Measurements from ENCODE around the gene SNX17.

SNX17 gene

GRCh38 chr2:27369471-27370025, 868 bp upstream of the SNX17 start:
- DNase-seq (ENCODE audit: low spot score): peak; percentile 56

GRCh38 chr2:27370816-27371620, 602 bp downstream of the SNX17 start:
- no peak for DNase-seq (ENCODE audit: low spot score)

- DNase-seq (ENCODE audit: low spot score): no peak
Observed at GRCh38 chr2:27372937-27373336, 2.5 kb downstream of the SNX17 start.

DNA sequence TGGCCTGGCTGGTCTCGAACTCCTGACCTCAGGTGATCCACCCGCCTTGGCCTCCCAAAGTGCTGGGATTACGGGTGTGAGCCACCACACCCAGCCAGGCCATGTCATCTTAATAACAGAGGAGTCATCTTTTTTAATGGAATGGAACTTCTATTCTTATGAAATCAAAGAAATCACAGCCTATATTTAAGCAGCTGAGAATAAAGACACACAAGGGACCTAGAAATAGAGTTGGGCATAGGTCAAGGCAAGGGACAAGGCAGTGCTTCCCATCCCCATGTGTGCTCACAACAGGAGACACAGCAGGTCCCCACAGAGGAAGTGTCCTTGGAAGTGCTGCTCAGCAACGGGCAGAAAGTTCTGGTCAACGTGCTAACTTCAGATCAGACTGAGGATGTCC, 3.2 kb downstream of the SNX17 start:
- DNase-seq (ENCODE audit: low spot score): no peak

GRCh38 chr2:27375513-27376099, 5.2 kb downstream of the SNX17 start:
- DNase-seq (ENCODE audit: low spot score): no peak

- DNase-seq (ENCODE audit: low spot score): no peak
Observed at GRCh38 chr2:27376151-27376865, 5.9 kb downstream of the SNX17 start.

- no peak for DNase-seq (ENCODE audit: low spot score)
Observed at GRCh38 chr2:27376866-27377617, 6.6 kb downstream of the SNX17 start.

DNA sequence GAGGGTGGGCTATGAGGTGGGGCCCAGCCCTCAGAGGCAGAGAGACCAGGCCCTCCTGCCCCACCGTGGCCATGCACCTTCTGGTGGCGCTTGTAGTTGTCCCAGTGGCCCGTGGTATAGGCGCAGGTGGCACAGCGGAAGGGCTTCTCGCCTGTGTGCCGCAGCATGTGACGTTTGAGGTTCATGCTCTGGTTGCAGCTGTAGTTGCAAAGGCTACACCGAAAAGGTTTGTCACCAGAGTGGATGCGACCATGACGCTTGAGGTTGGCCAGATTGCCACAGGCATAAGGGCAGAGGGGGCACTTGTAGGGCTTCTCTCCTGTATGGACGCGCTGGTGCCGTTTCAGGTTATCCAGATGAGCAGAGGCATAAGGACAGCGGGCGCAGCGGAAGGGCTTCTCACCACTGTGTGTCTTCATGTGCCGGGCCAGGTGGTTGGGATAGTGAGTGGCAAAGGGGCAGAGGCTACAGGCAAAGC, 7.2 kb downstream of the SNX17 start:
- DNase-seq (ENCODE audit: low spot score): no peak

DNA sequence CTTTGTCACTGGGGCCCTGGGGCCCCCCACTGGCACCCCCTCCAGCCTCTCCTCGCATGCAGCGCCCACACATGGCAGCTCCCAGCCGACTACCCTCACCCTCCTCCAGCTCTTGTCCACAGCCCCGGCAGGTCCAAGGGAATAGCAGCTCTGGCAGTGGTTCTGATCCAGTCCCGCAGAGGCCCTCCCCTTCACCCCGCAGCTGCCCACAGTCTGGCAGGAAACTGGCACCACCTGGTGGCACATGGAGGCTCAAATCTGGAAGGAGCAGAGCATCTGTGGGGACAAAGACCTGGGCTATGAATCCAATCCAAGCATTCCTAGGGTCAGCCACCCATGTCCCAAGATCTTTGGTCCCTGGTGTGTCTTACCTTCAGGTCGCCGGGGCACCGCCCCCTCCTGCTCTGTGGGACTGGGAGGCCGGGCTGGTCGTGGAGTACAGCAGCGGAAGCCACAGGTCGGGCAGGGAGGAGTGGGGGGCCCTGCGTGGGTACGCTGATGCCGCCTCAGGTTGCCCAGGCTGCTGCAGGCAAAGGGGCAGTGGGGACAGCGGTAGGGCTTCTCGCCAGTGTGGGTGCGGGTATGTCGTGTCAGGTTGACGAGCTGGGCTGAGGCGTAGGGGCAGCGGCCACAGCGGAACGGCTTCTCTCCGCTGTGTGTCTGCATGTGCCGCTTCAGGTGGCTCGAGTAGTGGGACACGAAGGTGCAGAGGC, 7.8 kb downstream of the SNX17 start:
- no peak for DNase-seq (ENCODE audit: low spot score)

DNA sequence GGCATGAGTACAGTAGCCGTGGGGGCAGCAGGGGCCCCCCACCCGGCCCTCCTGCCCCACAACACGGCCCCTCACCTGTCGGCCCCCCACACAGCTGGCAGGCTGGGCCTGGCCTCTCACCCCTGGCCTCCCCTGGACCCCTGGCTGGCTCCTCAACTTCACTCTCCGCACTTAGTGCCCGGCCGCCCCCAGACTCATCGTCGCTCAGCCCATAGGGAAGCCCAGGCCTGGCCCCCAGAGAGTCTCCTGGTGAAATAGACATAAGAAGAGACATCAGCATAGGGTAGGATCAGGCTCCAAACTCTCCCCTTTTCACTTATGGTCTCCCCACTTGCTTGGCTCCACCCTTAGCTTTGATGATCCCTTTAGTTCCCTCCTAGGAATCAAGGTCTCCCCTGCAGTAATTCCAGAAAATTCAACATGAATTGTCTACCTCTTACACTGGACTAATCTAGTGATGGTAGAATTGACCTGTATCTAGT, 8.4 kb downstream of the SNX17 start:
- DNase-seq (ENCODE audit: low spot score): no peak

- DNase-seq (ENCODE audit: low spot score): no peak
Observed at GRCh38 chr2:27379383-27379835, 9.0 kb downstream of the SNX17 start.

DNA sequence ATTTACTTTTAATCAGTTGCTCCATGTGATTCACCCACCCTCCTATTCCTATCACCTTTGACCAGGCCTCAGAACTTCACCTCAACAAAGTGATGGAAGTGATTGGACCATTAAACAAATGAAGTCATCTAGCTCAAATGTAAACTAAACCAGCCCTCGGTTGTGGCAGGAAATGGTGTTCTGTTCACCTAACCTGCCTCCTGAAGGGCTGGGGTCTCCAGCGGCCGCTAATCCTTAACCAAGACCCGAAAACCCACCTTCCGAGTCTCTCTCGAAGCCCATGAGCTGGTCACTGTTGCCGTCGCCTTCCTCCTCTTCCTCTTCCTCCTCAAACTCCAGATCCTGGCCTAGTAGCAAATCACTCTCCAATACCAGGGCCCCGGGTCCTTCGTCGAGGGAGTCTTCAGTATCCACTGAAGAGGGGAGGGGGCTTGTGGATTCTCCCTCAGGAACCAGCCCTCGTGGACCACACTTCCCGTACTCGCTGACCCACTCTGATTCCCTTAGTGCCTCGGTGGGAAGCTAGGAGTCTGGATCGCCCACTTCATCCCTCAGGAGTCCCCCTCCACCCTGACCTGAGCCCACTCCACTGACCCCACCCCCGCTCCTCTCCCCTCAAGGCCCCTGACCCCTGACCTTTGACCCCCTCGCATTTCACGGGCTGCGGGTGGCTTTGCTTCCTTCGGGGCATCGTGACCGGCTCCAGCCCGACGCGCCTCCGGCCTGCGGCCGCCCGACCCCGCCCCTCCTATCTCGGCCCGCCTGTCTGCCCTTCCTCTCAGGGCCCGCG, 9.6 kb downstream of the SNX17 start:
- peak; percentile 26 for DNase-seq (ENCODE audit: low spot score)

- peak; percentile 90 for DNase-seq (ENCODE audit: low spot score)
Observed at GRCh38 chr2:27380626-27381545, 10.5 kb downstream of the SNX17 start, which contains the start of gene ZNF513. ZNF513 (minus strand) TSS chr2:27380734; CDS start chr2:27380526, 208 bp downstream.

GRCh38 chr2:27381577-27382181, 11.3 kb downstream of the SNX17 start:
- no peak for DNase-seq (ENCODE audit: low spot score)

- no peak for DNase-seq (ENCODE audit: low spot score)
Observed at GRCh38 chr2:27390822-27391679, 20.6 kb downstream of the SNX17 start.

GRCh38 chr2:27393225-27393624, 22.8 kb downstream of the SNX17 start:
- no peak for DNase-seq (ENCODE audit: low spot score)

DNA sequence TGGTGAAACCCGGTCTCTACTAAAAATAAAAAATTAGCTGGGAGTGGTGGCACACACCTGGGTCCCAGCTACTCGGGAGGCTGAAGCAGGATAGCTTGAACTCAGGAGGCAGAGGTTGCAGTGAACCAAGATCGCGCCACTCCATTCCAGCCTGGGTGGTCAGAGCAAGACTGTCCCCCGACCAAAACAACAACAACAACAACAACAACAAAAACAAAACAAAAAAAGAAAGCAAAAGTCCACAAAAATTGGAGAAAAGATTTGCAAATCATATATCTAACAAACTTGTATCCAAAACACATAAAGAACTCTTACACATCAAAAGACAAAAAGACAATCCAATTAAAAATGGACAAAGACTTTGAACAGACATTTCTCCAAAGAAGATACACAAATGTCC, 28.5 kb downstream of the SNX17 start:
- no peak for DNase-seq (ENCODE audit: low spot score)

Measured in kidney capillary endothelial cell (primary cell).